NCI-H2171 treated with DMSO at 0.1 percent for 48 hours (cell line): ENCODE measurements around the gene ACOT7.
"Not testable (repeated sequence)": the region's sequence is repeated elsewhere in the genome, so short reads cannot be mapped to it uniquely, and the experiment has no call there.

Experiments used
- DNase-seq: peaks from one replicate; lab custom pipeline; 2025; lab: John Stamatoyannopoulos, UW

Gene ACOT7, protein sequence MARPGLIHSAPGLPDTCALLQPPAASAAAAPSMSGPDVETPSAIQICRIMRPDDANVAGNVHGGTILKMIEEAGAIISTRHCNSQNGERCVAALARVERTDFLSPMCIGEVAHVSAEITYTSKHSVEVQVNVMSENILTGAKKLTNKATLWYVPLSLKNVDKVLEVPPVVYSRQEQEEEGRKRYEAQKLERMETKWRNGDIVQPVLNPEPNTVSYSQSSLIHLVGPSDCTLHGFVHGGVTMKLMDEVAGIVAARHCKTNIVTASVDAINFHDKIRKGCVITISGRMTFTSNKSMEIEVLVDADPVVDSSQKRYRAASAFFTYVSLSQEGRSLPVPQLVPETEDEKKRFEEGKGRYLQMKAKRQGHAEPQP

DNA sequence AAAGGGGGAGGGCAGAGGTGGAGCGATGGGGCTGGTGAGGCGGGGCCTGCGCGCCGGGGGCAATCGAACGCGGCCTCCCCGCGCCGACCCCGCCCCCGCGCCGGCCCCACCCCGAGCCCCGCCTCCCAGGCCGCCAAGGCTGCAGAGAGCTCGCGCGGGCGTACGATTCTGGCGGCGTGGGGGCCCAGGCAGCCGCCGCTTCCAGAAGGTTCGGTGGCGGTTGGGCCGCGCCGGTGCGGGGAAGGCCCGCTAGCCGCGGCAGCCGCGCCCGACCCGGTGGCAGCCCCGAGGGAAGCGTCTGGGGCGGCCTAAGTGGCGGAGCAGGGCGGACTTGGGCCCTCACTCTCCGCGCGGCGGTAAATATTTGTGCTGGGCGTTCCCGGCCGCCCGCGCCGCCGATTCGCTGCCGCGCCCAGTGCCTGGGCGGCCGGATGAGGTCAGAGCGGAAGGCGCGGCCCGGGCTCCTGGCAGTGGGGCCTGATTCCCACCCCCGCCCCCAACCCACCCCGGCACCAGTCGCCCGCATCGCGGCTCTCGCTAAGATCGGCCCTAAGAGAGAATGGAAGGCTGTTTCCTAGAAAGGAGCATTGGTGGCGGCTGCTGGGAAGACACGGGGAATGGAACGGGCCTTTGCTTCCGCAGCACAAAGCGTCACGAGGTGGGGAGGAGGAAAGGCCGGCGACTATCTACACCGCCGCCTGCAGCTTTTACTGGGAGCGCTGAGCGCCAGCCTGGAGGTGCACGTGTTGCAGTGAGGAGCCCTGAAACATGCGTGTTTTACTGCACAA lies at the start of gene ACOT7:
Gene ACOT7, minus strand, starts transcription at position 368 of the 788 bp plus-strand sequence. CDS start 368 bp downstream, outside the sequence.
- DNase-seq = peak; percentile 87

DNA sequence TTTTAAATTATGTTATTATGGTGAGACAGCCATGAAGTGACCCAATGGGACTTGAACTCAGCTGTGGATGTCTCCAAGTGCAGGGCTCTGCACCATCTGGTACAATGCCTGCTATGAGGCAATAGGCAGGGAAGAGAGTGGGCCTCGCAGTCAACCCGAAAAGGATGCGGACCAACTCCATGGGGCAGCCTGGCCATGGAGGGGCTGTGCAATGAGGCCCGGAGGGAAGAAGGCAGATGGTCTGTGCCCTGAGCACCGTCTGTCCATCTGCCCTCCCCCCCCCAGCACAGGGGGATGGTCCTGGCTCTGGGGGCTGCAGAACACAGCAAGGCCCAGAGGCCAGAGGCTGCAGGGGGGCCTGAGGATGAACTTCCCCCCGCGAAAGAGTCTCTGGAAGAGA lies 48.0 kb upstream of the ACOT7 start:
- no peak for DNase-seq

- peak; percentile 68 for DNase-seq
Observed at GRCh38 chr1:6440198-6441126, 46.9 kb upstream of the ACOT7 start.

DNA sequence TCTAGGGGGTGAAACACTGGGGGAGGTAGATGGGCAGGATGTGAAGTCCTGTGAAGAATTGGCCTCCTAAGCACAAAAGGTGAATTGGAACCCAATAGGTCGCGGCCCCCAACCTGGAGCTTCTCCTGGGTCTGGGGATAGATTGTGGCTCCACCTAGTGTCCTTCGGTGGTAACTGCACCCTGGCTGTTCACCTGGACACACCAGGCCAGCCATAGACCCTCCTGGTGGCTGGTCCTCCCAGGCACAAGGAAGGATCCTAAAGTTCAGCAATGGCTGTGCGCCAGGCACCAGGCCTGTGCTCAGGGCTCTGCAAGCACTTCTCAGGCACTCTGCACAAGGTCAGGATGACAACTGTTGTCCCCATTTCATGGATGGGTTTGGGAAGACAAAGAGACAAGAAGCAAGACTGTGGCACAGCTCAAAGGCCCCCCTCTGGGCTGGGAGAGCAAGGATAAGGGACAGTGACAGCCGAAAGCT lies 44.5 kb upstream of the ACOT7 start:
- peak; percentile 78 for DNase-seq

GRCh38 chr1:6437012-6437700 lies 43.6 kb upstream of the ACOT7 start:
- peak; percentile 37 for DNase-seq

- not testable (repeated sequence) for DNase-seq
Observed at GRCh38 chr1:6436277-6436676, 42.7 kb upstream of the ACOT7 start.

- no peak for DNase-seq
Observed at GRCh38 chr1:6435547-6435946, 42.0 kb upstream of the ACOT7 start.

- no peak for DNase-seq
Observed at GRCh38 chr1:6435129-6435528, 41.6 kb upstream of the ACOT7 start.

DNA sequence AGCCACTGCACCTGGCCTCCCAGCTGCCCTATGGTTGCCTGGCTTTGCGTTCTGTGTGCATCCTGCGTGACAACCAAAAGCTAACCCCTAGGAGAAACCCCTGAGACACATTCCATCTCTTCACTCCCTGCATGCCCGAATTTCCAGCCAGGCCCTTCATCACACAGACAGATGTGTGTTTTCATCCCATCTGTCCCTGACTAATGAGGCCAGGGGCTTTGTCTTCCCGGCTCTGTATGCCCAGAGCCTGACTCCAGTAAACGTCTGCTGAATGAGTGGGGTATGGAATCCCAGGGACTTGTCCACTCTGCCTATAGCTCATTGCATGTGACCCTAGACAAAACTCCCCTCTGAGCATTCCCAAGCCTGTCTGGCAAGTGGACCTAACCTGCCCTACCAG lies 40.6 kb upstream of the ACOT7 start:
- DNase-seq = peak; percentile 61

DNA sequence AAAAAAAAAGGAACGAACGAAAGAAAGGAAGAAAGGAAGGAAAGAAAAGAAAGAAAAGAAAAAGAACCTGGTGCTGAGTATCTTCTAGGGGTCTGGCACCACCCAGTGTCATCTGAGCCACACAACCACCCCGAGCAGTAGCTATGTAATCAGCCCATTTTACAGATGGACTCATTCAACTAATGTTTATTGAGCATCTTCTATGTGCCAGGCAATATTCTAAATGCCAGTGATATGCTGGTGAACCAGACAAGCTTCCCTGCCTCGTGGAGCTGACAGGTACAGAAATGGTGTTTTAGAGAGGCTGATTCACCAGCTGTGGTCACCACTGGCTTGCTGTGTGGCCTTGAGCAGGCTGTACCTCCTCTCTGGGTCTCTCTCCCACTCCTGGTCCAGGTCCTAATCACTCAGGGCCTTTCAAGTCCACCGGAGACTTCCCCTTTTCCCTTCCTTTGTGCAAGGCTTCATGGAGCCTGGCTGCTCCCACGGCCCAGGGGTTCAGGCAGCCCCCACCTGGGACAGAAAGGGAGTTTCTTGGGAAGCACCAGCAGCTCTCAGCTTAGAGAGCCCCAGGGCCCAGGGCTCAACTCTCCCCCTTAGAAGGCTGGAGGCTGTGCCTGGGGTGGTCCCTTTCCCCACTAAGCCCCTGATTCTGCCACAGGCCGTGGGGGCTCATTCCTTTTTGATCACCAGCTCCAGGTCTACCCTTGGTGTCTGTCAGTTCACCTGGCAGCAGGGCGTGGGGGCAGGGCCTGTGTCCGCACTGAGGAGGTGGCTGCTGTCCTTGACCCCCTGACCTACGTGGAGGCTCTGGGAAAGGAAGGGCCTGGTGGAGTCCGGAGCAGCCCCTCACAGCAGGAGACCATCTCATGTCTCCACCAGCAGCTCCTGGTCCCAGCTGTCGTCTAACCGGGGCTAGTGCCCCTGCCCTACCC lies 38.3 kb upstream of the ACOT7 start:
- DNase-seq = not testable (repeated sequence)

DNA sequence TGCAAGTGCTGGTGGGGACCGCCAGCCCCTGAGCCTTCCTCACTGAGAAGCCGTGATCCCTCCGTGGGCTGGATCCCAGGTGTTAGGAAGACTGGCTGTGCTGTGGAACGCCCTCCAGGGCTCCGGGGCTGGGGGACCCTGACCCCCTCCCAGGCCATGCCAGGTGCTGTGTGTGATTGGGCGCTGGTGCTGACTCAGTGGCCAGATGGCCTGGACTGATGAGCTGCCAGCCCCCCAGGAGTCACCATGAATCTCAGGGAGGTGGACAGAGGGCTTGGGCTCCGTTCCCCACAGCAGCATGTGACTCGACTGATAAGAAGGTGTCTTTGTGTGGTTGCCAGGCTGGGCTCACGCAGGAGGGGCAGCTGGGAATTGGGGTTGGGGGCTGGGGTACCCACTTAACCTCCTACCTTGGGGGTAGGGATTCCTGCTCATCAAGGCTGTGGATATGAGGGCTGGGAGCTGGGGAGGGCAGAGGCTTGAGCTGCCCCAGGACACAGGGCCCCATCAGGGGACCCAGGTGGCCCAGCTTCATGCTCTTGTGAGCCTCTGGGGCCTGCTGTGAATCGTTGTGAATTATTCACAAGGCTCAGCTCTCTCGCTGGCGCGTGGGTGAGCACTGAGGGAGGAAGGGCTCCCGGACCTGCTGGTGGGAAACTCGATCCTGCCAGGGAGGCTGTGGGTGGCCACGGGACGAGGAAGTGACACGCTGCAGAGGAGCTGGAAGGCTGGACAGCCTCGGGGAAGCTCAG lies 36.3 kb upstream of the ACOT7 start:
- not testable (repeated sequence) for DNase-seq

- DNase-seq = not testable (repeated sequence)
Observed at GRCh38 chr1:6428453-6428852, 34.9 kb upstream of the ACOT7 start.

DNA sequence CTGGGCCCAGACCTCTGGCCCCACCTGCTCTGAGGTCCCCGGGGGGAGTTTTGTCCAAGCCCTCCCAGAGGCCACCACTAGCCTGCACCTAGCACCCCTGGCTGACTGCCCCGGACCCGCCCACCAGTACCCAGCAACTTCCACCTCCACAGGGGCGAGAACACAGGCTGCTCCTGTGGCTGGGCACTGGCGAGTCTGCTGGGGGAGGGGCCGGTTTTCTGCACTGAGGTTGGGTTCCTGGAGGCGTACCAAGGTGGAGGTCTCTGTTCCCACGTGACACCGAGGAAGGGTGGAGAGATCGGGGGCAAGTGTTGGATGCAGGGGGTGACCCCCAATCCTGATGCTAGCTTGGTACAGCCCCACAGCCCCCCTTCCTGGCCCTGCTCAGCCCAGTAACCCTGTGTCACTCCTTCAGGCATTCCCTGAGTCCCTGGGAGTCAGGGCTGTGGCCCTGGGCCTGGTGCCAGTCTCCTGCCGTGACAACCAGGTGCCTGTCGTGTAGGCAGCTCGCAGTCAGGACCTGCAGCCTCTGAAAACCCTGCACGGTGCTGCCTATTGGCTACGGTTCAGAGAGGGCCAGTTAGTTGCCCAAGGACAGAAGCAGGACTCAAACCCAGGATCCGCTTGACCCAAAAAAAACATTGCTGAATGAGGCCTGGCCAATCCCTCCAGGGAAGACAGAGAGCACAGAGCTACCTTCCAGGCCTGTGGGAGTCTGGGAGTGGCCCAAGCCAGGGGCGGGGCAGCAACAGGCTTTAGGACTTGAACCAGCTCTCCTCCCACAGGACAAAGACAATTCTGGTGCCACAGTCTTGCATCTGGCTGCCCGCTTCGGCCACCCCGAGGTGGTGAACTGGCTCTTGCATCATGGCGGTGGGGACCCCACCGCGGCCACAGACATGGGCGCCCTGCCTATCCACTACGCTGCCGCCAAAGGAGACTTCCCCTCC lies 34.1 kb upstream of the ACOT7 start:
- DNase-seq = peak; percentile 13

GRCh38 chr1:6426972-6427350 lies 33.4 kb upstream of the ACOT7 start:
- DNase-seq = no peak

DNA sequence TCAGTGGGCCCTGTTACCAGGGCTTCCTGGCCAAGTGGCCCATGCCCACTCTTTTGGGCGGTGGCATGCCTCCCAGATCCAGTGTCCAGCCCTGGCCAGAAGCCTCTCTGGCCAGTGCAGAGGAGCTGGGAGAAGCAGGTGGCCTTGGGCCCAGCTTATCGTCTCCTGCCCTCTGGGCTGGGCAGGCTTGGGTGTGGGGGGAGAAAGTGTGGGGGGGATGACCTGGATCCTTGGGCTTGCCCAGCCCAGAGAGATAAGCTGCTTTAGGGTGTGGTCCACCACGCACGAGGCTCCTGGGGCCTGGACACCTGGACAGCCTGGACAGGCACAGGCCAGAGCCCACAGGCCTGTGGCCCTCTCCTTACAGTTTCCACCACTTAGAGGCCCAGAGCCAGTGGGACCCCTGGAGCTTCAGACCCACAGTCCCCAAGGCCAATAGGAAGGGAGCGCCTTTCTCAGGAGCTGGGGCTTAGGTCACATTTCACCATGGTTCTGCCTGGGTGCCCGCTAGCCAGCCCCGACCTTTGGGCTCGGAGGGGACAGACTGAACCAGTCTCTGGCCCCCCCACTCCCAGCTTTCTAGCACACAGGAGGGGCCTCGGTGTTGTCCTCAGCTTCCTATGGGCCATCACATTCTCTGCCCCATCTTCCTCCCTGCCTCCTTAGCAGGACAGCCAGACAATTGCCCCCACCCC lies 32.9 kb upstream of the ACOT7 start:
- no peak for DNase-seq

GRCh38 chr1:6425658-6426057 lies 32.1 kb upstream of the ACOT7 start:
- DNase-seq = no peak
